Esophagus mucosa (tissue), 1 donor: ENCODE results near the gene CNRIP1. TPM values are rescaled to one million over a fixed set of nuclear protein-coding genes. Genes with fewer than 3 reads are reported as not detected.
"Not testable (repeated sequence)": the region's sequence is repeated elsewhere in the genome, so short reads cannot be mapped to it uniquely, and the experiment has no call there.

Experiments
- ATAC-seq: fragments of 200-7000 bp; cut with Tn5 transposase; one replicate; pipeline ENCODE4 v1.9.1; 2020
- total RNA-seq: library from RNA; stranded (reverse); gene quantifications from one replicate; pipeline ENCODE4 v1.2.4, GENCODE V29; 2023
- donor health status: DM: yes; HTN: yes; CAD: no.

Gene CNRIP1
- total RNA-seq, 1 donor from 2014 or later = 1.6 TPM

- no peak for ATAC-seq
Observed at GRCh38 chr2:68340226-68341061, 20.7 kb upstream of the CNRIP1 start.

- ATAC-seq = no peak
Observed at GRCh38 chr2:68336192-68336591, 16.4 kb upstream of the CNRIP1 start.

GRCh38 chr2:68333931-68334330 lies 14.2 kb upstream of the CNRIP1 start:
- ATAC-seq = no peak

GRCh38 chr2:68333009-68333408 lies 13.3 kb upstream of the CNRIP1 start:
- no peak for ATAC-seq

- no peak for ATAC-seq
Observed at GRCh38 chr2:68330691-68331090, 10.9 kb upstream of the CNRIP1 start.

- no peak for ATAC-seq
Observed at GRCh38 chr2:68328901-68329300, 9.2 kb upstream of the CNRIP1 start.

GRCh38 chr2:68325056-68325455 lies 5.3 kb upstream of the CNRIP1 start:
- ATAC-seq = no peak

- peak; percentile 43 for ATAC-seq
Observed at GRCh38 chr2:68320118-68320641, 431 bp upstream of the CNRIP1 start.

- peak; percentile 33 for ATAC-seq
Observed at GRCh38 chr2:68318914-68319397, 793 bp downstream of the CNRIP1 start.

GRCh38 chr2:68317971-68318913 lies 1.5 kb downstream of the CNRIP1 start:
- no peak for ATAC-seq

- ATAC-seq = no peak
Observed at GRCh38 chr2:68316111-68316510, 3.6 kb downstream of the CNRIP1 start.

GRCh38 chr2:68311033-68311432 lies 8.7 kb downstream of the CNRIP1 start:
- no peak for ATAC-seq

GRCh38 chr2:68309426-68309825 lies 10.3 kb downstream of the CNRIP1 start:
- ATAC-seq = no peak

GRCh38 chr2:68303902-68304272 lies 15.9 kb downstream of the CNRIP1 start:
- not testable (repeated sequence) for ATAC-seq

- ATAC-seq = no peak
Observed at GRCh38 chr2:68303033-68303901, 16.5 kb downstream of the CNRIP1 start.

- no peak for ATAC-seq
Observed at GRCh38 chr2:68302281-68302875, 17.4 kb downstream of the CNRIP1 start.

- no peak for ATAC-seq
Observed at GRCh38 chr2:68295516-68295915, 24.2 kb downstream of the CNRIP1 start.

- ATAC-seq = no peak
Observed at GRCh38 chr2:68294913-68295312, 24.8 kb downstream of the CNRIP1 start.

- ATAC-seq = no peak
Observed at GRCh38 chr2:68294187-68294586, 25.6 kb downstream of the CNRIP1 start.

GRCh38 chr2:68293755-68294154 lies 26.0 kb downstream of the CNRIP1 start:
- ATAC-seq = no peak

- no peak for ATAC-seq
Observed at GRCh38 chr2:68293024-68293423, 26.7 kb downstream of the CNRIP1 start.
